Retinal pigment epithelial cell (primary cell): ENCODE results near the gene GALNT9.

Source experiments
- DNase-seq: peaks from one replicate; pipeline ENCODE4 v3.0.0-alpha.2; 2010; ENCODE audit warnings: low read depth
- H3K4me3 ChIP-seq: 2 replicates; pipeline ENCODE4 v1.5.1; 2011; ENCODE audit warnings: mild to moderate bottlenecking, low read length, control low read depth, moderate library complexity
- CTCF ChIP-seq: conservative IDR thresholded peaks from 2 replicates; pipeline ENCODE4 v1.5.1; 2011; ENCODE audit warnings: low read depth, low read length, control low read depth, inconsistent platforms

Gene GALNT9

GRCh38 chr12:132287391-132288238, 41.8 kb downstream of the GALNT9 start:
- TF ChIP-seq CTCF, result no peak
- no peak for DNase-seq
- H3K4me3 ChIP-seq, result no peak overlapping the region

GRCh38 chr12:132286912-132287311, 42.5 kb downstream of the GALNT9 start:
- TF ChIP-seq CTCF, result no peak
- no peak overlapping the region for H3K4me3 ChIP-seq
- DNase-seq, result no peak

GRCh38 chr12:132285991-132286681, 43.3 kb downstream of the GALNT9 start:
- TF ChIP-seq CTCF, result no peak
- peak; percentile 69 for DNase-seq
- peak overlapping the region; percentile 24 for H3K4me3 ChIP-seq

- TF ChIP-seq CTCF, result no peak
- no peak for DNase-seq
- peak overlapping the region; percentile 3 for H3K4me3 ChIP-seq
Measured at GRCh38 chr12:132284827-132285741, 44.3 kb downstream of the GALNT9 start.

- DNase-seq, result no peak
- TF ChIP-seq CTCF, result peak; percentile 64
Measured at GRCh38 chr12:132284071-132284826, 45.1 kb downstream of the GALNT9 start.

More at GRCh38 chr12:132284071-132284826, 45.1 kb downstream of the GALNT9 start:
- no peak overlapping the region for H3K4me3 ChIP-seq
